HepG2 (cell line): Measurements from ENCODE around the gene NRSN2. TPM values are rescaled to one million over a fixed set of nuclear protein-coding genes. Genes with fewer than 3 reads are reported as not detected.

ENCODE experiments used
- CBX1 ChIP-seq: IDR thresholded peaks from one replicate; pipeline ENCODE4 v1.6.1; 2016; ENCODE audit warnings: antibody characterized with exemption, low read depth
- FLYWCH1 ChIP-seq: sonication (generic); formaldehyde crosslinking; IDR thresholded peaks from 2 replicates; pipeline ENCODE4 v1.8.1; 2023; ENCODE audit warnings: mild to moderate bottlenecking, missing genetic modification reagents
- HOMEZ ChIP-seq: IDR thresholded peaks from 2 replicates; pipeline ENCODE4 v1.6.1; 2016; ENCODE audit warnings: low read depth
- KLF13 ChIP-seq: sonication (generic); formaldehyde crosslinking; IDR thresholded peaks from 2 replicates; pipeline ENCODE4 v1.4.0; 2020; ENCODE audit warnings: mild to moderate bottlenecking, missing genetic modification reagents
- MAZ ChIP-seq, 2 experiments: sonication (generic) in 1 of 2; formaldehyde crosslinking in 1 of 2; IDR thresholded peaks; 2 replicates each; pipeline versions ENCODE4 v1.5.0 to v1.6.1; 2012 to 2020; ENCODE audit warnings: low read depth in 2 of 2, mild to moderate bottlenecking in 2 of 2, borderline replicate concordance in 1 of 2, improper control_type of control experiment in 1 of 2, low read length in 1 of 2, missing genetic modification reagents in 1 of 2, moderate library complexity in 1 of 2
- PHF8 ChIP-seq: sonication (generic); formaldehyde crosslinking; IDR thresholded peaks from 2 replicates; pipeline ENCODE4 v1.5.0; 2020; ENCODE audit warnings: missing genetic modification reagents
- POLR2AphosphoS2 ChIP-seq: IDR thresholded peaks from 2 replicates; pipeline ENCODE4 v1.6.1; 2011; ENCODE audit warnings: low read depth, low read length, improper control_type of control experiment
- RBFOX2 ChIP-seq: fragments of 200-400 bp; formaldehyde crosslinking; IDR thresholded peaks from 2 replicates; pipeline ENCODE4 v1.6.1; 2017; ENCODE audit warnings: low read depth, mild to moderate bottlenecking, low read length
- SATB2 ChIP-seq: sonication (generic); formaldehyde crosslinking; IDR thresholded peaks from 2 replicates; pipeline ENCODE4 v1.5.0; 2020; ENCODE audit warnings: missing genetic modification reagents
- SMAD9 ChIP-seq: sonication (generic); formaldehyde crosslinking; IDR thresholded peaks from 2 replicates; pipeline ENCODE4 v1.5.1; 2020; ENCODE audit warnings: mild to moderate bottlenecking, missing genetic modification reagents
- SRSF9 ChIP-seq: fragments of 200-400 bp; formaldehyde crosslinking; IDR thresholded peaks from 2 replicates; pipeline ENCODE4 v1.6.1; 2018; ENCODE audit warnings: borderline replicate concordance, mild to moderate bottlenecking, low read depth, low read length; ENCODE audit not compliant: insufficient read depth, poor library complexity, severe bottlenecking
- THYN1 ChIP-seq: sonication (generic); formaldehyde crosslinking; IDR thresholded peaks from 2 replicates; pipeline ENCODE4 v1.8.1; 2023; ENCODE audit warnings: low read depth, mild to moderate bottlenecking, moderate library complexity, missing genetic modification reagents, borderline replicate concordance
- YEATS2 ChIP-seq: sonication (generic); formaldehyde crosslinking; IDR thresholded peaks from 2 replicates; pipeline ENCODE4 v1.4.0; 2020; ENCODE audit warnings: missing genetic modification reagents, borderline replicate concordance
- ZNF24 ChIP-seq: fragments of 450-650 bp; IDR thresholded peaks from 2 replicates; pipeline ENCODE4 v1.6.1; 2017; ENCODE audit warnings: antibody characterized with exemption, mild to moderate bottlenecking
- ZNF317 ChIP-seq: sonication (generic); formaldehyde crosslinking; IDR thresholded peaks from 2 replicates; pipeline ENCODE4 v1.5.0; 2020; ENCODE audit warnings: mild to moderate bottlenecking, missing genetic modification reagents
- ZNF605 ChIP-seq: sonication (generic); formaldehyde crosslinking; IDR thresholded peaks from 2 replicates; pipeline ENCODE4 v1.8.0; 2022; ENCODE audit warnings: mild to moderate bottlenecking, missing genetic modification reagents
- ZNF704 ChIP-seq: sonication (generic); formaldehyde crosslinking; IDR thresholded peaks from 2 replicates; pipeline ENCODE4 v1.8.1; 2023; ENCODE audit warnings: mild to moderate bottlenecking, inconsistent platforms, moderate library complexity, missing genetic modification reagents, borderline replicate concordance
- ZNF816 ChIP-seq: sonication (generic); formaldehyde crosslinking; IDR thresholded peaks from 2 replicates; pipeline ENCODE4 v1.8.0; 2022; ENCODE audit warnings: missing genetic modification reagents, mild to moderate bottlenecking, borderline replicate concordance
- ZNF850 ChIP-seq: sonication (generic); formaldehyde crosslinking; conservative IDR thresholded peaks from 2 replicates; pipeline ENCODE4 v1.9.0; 2021; ENCODE audit warnings: mild to moderate bottlenecking, missing genetic modification reagents
- polyA plus RNA-seq, 8 experiments: library from polyadenylated mRNA; depleted of rRNA in 3 of 8; stranded (reverse) in 7 of 8; unstranded in 1 of 8; fragments of >200 nt; fragmentation: Illumina TruSeq in 4 of 8; extraction: Trizol in 4 of 8; gene quantifications; 2 replicates each; pipeline versions ENCODE4 v1.2.1 to v1.2.3, GENCODE V29; 2011 to 2016; ENCODE audit warnings: low read depth in 4 of 8, missing spikeins in 1 of 8, mixed read lengths in 1 of 8; ENCODE audit not compliant: insufficient read depth in 1 of 8
- total RNA-seq, 5 experiments: library from RNA; depleted of rRNA; stranded (reverse); fragments of >200 nt; fragmentation: Illumina TruSeq; extraction: Trizol; gene quantifications; 2 replicates each; pipeline ENCODE4 v1.2.3, GENCODE V29; 2016; ENCODE audit warnings: low read depth in 1 of 5
- TF ChIP-seq, protein P1 (sequence below): sonication (generic); formaldehyde crosslinking; IDR thresholded peaks from 2 replicates; pipeline ENCODE4 v1.9.0; 2021; ENCODE audit warnings: missing genetic modification reagents, mild to moderate bottlenecking, borderline replicate concordance
- TF ChIP-seq, protein P2 (sequence below): IDR thresholded peaks from 2 replicates; pipeline ENCODE4 v1.6.1; 2012; ENCODE audit warnings: inconsistent platforms
- TF ChIP-seq, protein P3 (sequence below): IDR thresholded peaks from 2 replicates; pipeline ENCODE4 v1.6.1; 2016; ENCODE audit warnings: low read depth, borderline replicate concordance
- TF ChIP-seq, protein P4 (sequence below): IDR thresholded peaks from 2 replicates; pipeline ENCODE4 v1.6.1; 2016; ENCODE audit warnings: control low read depth

NRSN2 gene
- total and polyA plus RNA-seq, 2 of the 13 experiments (the other 11 are each of a cell fraction or from before 2014, with no cell fraction given), result 32.3 to 49.4 TPM

DNA sequence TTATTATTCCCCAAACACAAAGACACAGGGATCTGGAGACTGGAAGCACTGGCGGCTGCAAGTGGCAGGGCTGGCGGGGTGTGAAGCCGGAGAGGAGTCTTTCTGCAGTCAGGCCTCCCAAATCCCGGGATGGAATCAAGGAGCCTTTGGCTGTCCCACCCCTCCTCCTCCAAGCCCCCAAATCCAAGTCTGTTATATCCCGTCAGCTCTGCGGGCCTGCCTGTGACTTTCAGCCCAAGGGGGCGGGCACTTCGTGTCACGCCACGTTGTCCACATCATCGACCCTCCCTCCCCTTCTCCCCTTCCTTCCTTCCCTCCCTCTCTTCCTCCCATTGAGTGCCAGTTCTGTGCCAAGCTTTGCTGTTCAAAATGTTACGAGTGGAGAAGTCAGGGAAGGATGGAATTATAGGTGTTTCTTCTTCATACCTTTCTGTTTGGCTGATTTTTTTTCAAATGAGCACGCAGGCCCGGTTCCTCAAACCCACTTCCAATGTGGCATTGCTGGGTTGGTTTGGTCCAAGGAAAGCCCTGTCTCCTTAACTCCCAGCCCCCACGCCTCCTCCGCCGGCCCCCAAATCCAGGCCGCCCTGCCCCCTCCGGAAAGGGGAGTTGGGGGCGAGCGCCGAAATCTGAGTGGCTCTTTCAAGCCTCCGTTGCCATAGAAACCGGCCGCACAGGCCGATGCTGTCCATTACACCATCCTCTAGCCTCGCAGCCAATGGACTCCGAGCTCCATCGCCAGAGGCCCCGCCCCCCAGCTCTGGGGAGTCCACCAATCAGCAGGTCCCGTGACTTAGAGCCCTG lies 36.9 kb upstream of the NRSN2 start (continued):
- TF ChIP-seq ZNF24 (no peak), SRSF9 (no peak), CBX1 (no peak), ZNF816 (peak; percentile 90), SMAD9 (CRISPR knock-in tag) (no peak), ZNF704 (CRISPR knock-in tag) (0 out of 2 replicates have a peak, but pooled peaks have one; percentile 84), SATB2 (CRISPR knock-in tag) (no peak), FLYWCH1 (no peak), ZNF317 (CRISPR knock-in tag) (peak; percentile 87; the same call in 1 of the 2 replicates), YEATS2 (CRISPR knock-in tag) (no peak), HOMEZ (CRISPR knock-in tag) (peak; percentile 88; the same call in 1 of the 2 replicates), PHF8 (CRISPR knock-in tag) (peak; percentile 60), MAZ (IDR thresholded peaks at IDR 0.05; ENCODE audit: borderline replicate concordance, low read depth, low read length) (0 out of 2 replicates have a peak, but pooled peaks have one; percentile 44), MAZ (CRISPR knock-in tag; IDR thresholded peaks at IDR 0.05; ENCODE audit: low read depth) (no peak), THYN1 (CRISPR knock-in tag) (no peak), RBFOX2 (no peak), KLF13 (CRISPR knock-in tag) (no peak), ZNF605 (CRISPR knock-in tag) (0 out of 2 replicates have a peak, but pooled peaks have one; percentile 28), POLR2AphosphoS2 (no peak), ZNF850 (CRISPR knock-in tag) (no peak)
- TF ChIP-seq, protein P1, sequence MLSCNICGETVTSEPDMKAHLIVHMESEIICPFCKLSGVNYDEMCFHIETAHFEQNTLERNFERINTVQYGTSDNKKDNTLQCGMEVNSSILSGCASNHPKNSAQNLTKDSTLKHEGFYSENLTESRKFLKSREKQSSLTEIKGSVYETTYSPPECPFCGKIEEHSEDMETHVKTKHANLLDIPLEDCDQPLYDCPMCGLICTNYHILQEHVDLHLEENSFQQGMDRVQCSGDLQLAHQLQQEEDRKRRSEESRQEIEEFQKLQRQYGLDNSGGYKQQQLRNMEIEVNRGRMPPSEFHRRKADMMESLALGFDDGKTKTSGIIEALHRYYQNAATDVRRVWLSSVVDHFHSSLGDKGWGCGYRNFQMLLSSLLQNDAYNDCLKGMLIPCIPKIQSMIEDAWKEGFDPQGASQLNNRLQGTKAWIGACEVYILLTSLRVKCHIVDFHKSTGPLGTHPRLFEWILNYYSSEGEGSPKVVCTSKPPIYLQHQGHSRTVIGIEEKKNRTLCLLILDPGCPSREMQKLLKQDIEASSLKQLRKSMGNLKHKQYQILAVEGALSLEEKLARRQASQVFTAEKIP, result no peak
- TF ChIP-seq, protein P2, sequence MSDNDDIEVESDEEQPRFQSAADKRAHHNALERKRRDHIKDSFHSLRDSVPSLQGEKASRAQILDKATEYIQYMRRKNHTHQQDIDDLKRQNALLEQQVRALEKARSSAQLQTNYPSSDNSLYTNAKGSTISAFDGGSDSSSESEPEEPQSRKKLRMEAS, result peak; percentile 89
- TF ChIP-seq, protein P3, sequence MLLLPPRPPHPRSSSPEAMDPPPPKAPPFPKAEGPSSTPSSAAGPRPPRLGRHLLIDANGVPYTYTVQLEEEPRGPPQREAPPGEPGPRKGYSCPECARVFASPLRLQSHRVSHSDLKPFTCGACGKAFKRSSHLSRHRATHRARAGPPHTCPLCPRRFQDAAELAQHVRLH (CRISPR knock-in tag), result no peak; the same call in 1 of the 2 replicates
- TF ChIP-seq, protein P4, sequence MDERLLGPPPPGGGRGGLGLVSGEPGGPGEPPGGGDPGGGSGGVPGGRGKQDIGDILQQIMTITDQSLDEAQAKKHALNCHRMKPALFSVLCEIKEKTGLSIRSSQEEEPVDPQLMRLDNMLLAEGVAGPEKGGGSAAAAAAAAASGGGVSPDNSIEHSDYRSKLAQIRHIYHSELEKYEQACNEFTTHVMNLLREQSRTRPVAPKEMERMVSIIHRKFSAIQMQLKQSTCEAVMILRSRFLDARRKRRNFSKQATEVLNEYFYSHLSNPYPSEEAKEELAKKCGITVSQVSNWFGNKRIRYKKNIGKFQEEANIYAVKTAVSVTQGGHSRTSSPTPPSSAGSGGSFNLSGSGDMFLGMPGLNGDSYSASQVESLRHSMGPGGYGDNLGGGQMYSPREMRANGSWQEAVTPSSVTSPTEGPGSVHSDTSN (CRISPR knock-in tag), result peak; percentile 70
